GM18507 (cell line): ENCODE measurements around the gene DRD3.

Source experiments
- DNase-seq: peaks from one replicate; pipeline ENCODE4 v3.0.0; 2011; ENCODE audit warnings: low read depth; ENCODE audit not compliant: insufficient read length; ENCODE audit errors: extremely low spot score
- FAIRE-seq: peaks from 2 replicates; lab custom pipeline; 2011; peaks lifted over from hg19 to GRCh38; lab: Jason Lieb, UNC

DRD3 gene

GRCh38 chr3:114128826-114129225 lies 50.0 kb downstream of the DRD3 start:
- FAIRE-seq (no peak), DNase-seq (no peak)

GRCh38 chr3:114128231-114128630 lies 50.6 kb downstream of the DRD3 start:
- DNase-seq = no peak
- FAIRE-seq = no peak

GRCh38 chr3:114127517-114127916 lies 51.3 kb downstream of the DRD3 start:
- FAIRE-seq (no peak), DNase-seq (no peak)

DNA sequence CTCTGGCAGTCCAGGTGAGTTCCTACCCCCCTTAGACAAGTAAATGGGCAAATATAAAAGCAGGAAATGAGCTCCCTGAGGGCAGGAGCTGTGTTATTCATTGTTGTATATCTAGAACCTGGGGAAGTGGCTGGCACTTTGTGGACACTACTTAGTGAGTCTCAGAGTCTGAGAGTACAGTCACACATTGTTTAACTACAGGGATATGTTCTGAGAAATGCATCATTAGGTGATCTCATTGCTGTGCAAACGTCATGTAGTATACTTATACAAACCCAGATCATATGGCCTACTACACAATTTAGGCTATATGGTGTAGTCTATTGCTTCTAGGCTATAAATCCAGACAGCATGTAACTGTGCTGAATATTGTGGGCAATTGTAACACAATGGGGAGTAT lies 52.4 kb downstream of the DRD3 start:
- no peak for DNase-seq
- no peak for FAIRE-seq

DNA sequence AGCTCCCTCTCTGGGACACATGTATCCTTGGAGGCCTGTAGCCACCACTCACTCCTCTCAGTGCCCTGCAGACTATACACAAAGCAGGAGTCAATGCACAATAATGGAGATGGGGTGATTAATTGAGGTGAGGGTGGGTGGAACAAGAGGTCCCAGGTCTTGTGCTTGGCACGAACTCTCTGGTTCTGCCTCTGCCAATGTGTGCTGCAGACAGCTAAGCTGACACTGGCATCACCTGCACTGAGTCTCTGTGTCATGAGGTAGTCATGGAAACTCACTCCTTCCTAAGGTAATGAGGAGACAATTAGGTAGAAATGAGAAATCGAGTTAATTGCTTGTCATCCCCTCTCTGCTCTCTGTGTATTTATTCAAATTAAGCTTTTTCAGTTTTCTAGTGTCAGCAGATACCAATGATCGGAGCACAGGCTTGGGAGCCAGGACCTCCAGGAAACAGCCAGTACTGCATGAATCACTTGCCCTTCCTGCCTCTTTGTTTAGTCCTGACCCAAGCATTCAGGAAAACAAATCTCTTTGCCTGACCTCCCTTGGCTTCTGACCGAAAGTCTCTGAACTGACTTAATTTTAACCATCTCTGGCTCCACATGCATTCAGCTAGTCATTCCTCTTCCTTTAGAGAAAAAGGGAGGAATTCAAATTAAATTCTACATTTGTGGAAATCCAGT lies 56.7 kb downstream of the DRD3 start:
- no peak for FAIRE-seq
- DNase-seq = no peak

DNA sequence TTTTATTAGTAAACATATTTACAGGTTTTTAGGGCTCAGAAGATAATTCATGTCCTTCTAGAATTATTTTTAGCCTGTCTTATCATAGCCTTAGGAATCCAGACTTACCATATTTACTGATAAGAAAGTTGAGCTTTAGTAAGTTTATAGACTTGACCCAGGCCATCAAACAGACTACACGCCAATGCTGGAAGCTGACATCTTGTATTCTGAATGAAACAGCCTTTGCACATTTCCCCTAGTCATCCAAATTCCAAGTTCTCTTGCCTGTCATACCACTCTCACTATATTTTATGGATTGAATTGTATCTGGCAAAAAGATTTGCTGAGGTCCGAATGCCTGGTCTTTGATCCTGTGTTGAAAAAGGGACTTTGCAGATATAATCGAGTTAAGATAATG lies 58.6 kb downstream of the DRD3 start:
- FAIRE-seq = no peak
- no peak for DNase-seq

GRCh38 chr3:114119776-114120175 lies 59.1 kb downstream of the DRD3 start:
- FAIRE-seq = no peak
- no peak for DNase-seq

DNA sequence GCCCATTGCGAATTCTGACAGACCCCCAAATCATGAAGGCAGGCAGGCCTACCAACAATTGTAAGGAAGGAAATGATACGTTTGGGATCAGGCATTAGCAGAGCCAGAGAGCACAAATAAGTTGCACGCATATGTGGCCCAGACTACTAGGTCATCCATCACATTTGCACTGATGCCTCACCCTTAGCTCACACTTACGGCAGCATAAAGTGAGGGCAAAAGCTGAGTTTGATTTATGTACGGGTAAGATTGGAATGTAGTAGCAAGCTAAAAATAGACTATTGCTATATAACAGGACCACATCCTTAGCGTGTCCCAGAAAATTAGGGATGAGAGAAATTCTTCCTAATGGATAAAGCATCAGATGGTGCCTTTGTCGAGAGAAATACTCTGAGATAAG lies 63.7 kb downstream of the DRD3 start:
- no peak for FAIRE-seq

GRCh38 chr3:114114719-114115118 lies 64.1 kb downstream of the DRD3 start:
- no peak for FAIRE-seq

More for the DNA sequence above, 63.7 kb downstream of the DRD3 start:
- no peak for DNase-seq

DNA sequence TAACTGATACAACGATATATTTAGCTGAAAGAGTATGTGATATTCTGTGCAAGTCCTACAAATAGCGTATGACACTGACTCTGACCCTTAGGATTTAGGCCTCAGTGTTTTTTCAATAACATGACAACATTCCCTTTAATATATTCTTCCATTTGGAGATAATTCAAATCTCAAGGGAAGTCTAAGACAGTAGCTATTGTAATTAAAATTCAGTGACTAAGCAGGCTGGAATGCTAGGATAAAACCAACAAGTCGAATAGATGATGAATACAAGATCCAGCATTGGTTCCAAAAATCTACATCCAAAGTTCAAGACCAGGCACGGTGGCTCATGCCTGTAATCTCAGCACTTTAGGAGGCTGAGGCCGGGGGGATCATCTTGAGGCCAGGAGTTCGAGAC lies 66.2 kb downstream of the DRD3 start:
- FAIRE-seq (no peak), DNase-seq (no peak)

More at GRCh38 chr3:114114719-114115118, 64.1 kb downstream of the DRD3 start:
- no peak for DNase-seq

- DNase-seq = no peak
- FAIRE-seq = no peak
Observed at GRCh38 chr3:114111060-114111770, 67.6 kb downstream of the DRD3 start.

DNA sequence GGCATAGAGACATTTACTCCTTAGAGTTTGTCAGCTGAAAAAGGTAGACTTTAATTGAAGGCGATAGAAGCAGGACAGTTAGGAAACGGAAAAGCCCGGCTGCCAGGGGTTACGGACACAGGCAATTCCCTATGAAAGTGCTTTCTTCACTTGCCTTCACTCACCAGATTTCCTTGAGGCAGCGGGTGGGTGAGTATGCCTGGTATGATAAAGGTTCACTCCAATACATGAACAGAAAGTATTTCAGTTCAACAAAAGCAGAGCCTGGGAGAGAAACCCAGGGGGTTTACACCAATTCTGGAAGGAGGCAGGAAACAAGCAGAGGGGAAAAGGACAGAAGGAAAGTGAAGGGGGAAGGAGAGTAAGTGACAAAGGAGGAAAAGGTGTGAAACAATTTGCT lies 68.4 kb downstream of the DRD3 start:
- no peak for FAIRE-seq
- no peak for DNase-seq

GRCh38 chr3:114108137-114108536 lies 70.7 kb downstream of the DRD3 start:
- FAIRE-seq = no peak
- no peak for DNase-seq

DNA sequence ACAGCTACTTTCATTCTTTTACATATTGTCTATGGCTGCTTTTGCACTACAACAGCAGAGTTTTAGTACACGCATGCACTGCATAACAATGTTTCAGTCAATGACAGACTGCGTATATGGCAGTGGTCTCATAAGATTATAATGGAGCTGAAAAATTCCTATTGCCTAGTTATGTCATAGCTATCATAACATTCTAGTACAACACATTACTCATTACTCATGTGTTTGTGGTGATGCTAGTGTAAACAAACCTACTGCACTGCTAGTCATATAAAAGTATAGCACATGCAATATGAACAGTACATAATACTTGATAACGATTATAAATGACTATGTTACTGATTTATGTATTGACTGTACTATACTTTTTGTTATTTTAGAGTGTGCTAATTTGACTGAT lies 74.4 kb downstream of the DRD3 start:
- no peak for FAIRE-seq
- no peak for DNase-seq

DNA sequence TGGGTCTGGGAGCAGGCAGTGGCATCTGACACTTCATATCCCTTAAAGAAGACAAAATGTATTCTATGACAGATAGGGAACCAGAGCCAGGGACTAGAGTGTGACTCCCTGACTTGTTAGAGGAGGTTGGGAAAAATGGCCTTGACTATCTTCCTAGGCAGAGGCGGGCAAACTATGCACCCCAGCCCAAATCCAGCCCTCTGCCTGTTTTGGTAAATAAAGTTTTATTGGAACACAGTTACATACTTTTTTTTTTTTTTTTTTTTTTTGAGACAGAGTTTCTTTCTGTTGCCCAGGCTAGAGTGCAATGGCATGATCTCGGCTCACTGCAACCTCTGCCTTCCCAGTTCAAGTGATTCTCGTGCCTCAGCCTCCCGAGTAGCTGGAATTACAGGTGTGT lies 75.0 kb downstream of the DRD3 start:
- DNase-seq = no peak
- no peak for FAIRE-seq

- DNase-seq (no peak), FAIRE-seq (no peak)
Observed at GRCh38 chr3:114103181-114103580, 75.7 kb downstream of the DRD3 start.

- DNase-seq (no peak), FAIRE-seq (no peak)
Observed at GRCh38 chr3:114101101-114101500, 77.8 kb downstream of the DRD3 start.

GRCh38 chr3:114095796-114096195 lies 83.1 kb downstream of the DRD3 start:
- DNase-seq = no peak

GRCh38 chr3:114093596-114093995 lies 85.3 kb downstream of the DRD3 start:
- DNase-seq (no peak), FAIRE-seq (no peak)

More at GRCh38 chr3:114095796-114096195, 83.1 kb downstream of the DRD3 start:
- no peak for FAIRE-seq

DNA sequence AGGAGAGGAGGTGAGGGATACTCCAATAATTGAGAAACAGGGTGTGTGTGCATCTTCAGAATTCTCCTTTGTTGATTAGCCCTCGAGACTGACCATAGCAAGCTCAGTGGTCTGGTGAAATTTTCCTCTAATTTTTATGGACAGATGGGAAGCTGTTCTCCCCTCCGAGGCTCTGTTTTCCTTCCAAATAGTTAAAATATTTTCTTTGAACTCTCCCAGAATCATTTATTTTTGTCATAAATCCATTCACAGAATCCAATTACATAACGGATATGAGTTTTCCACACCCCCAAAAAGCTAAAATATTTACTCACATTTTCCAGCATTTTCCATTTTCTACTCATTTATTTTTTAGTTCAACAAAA lies 85.9 kb downstream of the DRD3 start:
- FAIRE-seq (no peak), DNase-seq (no peak)
